H4 (cell line): Measurements from ENCODE around the gene GKAP1. TPM values are rescaled to one million over a fixed set of nuclear protein-coding genes. Genes with fewer than 3 reads are reported as not detected.
"Not testable (repeated sequence)": the region's sequence is repeated elsewhere in the genome, so short reads cannot be mapped to it uniquely, and the experiment has no call there.

Experiments
- DNase-seq: peaks from one replicate; pipeline ENCODE4 v3.0.0-alpha.2; 2015; ENCODE audit warnings: low spot score
- total RNA-seq: library from RNA; depleted of rRNA; stranded (reverse); fragments of >200 nt; shearing (Covaris generic); gene quantifications from 2 replicates; pipeline ENCODE4 v1.2.3, GENCODE V29; 2014

The GKAP1 gene
- total RNA-seq, 1 experiment from 2014 or later = 2.7 TPM

DNA sequence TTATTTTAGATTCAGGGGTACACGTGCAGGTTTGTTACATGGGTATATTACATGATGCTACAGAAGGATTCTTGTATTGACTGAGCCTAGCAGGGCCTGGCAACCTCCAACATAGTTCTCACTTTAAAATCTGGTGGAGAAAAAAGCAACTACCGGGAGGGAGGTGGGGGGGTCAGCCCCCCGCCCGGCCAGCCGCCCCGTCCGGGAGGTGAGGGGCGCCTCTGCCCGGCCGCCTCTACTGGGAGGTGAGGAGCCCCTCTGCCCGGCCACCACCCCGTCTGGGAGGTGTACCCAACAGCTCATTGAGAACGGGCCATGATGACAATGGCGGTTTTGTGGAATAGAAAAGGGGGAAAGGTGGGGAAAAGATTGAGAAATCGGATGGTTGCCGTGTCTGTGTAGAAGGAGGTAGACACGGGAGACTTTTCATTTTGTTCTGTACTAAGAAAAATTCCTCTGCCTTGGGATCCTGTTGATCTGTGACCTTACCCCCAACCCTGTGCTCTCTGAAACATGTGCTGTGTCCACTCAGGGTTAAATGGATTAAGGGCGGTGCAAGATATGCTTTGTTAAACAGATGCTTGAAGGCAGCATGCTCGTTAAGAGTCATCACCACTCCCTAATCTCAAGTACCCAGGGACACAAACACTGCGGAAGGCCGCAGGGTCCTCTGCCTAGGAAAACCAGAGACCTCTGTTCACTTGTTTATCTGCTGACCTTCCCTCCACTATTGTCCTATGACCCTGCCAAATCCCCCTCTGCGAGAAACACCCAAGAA, 88.8 kb downstream of the GKAP1 start:
- DNase-seq = not testable (repeated sequence)

DNA sequence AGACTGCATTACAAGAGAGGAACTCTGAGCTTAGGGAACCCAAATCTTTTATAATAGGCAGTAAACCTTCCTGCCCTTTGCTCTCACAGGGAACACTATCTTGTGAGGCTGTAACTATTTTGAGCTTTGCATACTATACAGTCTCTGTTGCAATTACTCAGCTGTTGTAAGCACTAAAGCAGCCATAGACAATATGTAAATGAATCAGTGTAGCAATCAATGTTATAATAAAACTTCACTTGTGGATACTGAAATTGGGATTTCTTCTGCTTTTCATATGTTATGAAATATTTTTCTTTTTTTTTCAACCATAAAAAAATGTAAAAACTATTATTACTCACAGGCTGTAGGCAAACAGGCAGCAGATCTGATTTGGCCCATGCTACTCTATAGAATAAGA, 93.1 kb downstream of the GKAP1 start:
- DNase-seq = no peak

DNA sequence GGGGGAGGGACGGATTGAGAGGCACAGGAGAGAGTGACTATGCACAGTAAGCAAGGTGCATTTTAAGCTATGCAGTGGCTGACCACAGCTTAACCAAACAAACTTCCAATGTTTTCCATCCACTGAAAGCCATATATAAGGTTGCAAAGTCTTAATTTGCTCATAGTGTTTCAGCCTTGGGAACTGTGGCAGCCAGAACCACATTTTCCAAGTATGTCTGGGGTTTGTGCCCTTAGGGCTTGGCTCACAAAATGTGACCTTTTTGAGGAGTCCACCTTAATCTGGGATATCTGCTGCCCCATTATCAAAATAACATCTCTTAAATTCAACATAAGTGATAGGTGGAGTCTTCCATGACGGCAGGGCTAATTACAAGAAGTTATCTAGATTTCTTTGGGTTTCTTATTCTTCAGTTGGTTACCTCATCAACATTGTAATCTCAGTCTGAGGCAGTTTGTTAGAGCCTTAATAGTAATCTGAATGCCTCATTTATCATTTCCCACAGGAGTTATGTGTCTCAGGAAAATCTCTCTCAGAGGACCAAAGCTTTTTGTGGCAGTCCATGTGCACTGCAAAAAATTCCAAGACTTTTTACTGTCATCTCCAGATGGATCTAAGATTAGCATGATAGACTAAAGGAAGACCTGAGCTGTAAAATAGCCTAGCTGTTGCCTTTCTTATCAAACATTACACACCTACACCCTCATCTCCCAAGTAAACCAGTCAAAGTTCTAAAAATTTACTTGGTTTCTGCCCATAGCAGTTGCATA, 94.7 kb downstream of the GKAP1 start:
- DNase-seq = peak; percentile 8

DNA sequence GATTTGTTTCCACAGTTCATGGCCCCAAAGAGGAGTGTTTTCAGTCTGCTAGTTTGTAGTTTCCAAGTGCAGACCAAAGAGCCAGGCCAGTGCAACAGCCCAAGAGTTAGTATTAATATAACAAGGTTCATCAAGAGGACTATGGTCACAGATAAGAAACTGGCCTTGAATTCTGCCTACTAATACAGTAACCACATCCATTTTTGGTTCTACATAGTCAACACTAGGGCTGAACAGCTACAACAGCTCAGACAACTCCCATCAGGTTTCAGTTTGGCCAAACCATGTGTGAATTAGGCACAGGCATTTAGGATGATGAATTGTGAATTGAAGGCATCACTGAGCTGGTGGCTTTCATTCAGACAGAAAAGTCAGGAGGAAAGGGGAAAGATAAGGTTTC, 96.1 kb downstream of the GKAP1 start:
- no peak for DNase-seq

DNA sequence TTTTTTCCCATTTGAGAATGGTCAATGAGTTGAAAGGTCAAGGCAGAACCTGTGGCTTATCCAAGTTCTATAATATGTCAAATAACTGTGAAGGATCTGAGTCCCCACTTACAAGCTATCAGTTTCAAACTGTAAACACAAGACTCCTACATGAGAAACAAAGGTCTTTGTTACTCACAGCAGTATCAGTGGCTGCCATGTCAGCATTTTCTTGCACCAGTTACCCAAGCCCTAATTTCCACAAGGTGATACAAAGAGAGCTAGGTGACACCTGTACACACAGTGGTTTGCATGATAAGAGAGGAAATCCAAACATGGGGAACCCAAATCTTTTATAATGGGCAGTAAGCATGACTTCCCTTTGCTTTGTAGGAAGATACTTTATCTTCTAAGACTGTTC, 101.8 kb downstream of the GKAP1 start:
- no peak for DNase-seq

DNA sequence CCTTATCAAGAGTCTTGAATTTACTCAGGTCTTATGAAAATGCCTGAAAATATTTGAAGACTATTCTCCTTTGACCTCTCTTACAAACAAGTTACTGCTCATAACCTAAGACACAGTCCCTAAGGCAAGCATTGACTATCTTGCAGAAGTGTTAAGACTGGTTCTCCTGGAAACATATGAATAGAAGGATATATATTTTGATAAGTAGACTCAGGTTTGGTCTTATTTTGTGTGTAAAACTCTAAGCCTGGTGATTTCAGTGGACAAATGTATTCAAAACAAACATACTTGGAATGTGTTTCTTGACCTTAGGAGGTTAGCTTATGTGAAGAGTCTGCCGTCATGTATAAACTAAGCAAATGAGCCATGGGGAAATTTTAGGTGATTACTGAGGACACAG, 102.3 kb downstream of the GKAP1 start:
- DNase-seq = no peak

DNA sequence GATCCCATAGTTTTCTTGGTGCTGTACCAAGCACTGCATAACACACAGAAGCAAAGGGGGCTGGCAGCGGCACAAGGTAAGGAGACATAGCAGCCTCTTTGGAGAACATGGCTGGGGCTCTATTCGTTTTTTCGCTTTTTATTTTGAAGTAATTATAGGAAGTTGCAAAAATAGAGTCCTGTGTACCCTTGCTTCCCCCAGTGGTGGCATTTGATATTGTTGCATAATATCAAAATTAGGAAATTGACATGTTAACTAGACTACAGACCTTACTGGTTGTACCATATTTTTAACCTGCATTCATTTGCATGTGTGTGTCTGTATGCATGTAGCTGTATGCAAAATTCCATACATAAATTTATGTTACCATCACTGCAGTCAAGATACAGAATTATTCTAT, 103.2 kb downstream of the GKAP1 start:
- no peak for DNase-seq

DNA sequence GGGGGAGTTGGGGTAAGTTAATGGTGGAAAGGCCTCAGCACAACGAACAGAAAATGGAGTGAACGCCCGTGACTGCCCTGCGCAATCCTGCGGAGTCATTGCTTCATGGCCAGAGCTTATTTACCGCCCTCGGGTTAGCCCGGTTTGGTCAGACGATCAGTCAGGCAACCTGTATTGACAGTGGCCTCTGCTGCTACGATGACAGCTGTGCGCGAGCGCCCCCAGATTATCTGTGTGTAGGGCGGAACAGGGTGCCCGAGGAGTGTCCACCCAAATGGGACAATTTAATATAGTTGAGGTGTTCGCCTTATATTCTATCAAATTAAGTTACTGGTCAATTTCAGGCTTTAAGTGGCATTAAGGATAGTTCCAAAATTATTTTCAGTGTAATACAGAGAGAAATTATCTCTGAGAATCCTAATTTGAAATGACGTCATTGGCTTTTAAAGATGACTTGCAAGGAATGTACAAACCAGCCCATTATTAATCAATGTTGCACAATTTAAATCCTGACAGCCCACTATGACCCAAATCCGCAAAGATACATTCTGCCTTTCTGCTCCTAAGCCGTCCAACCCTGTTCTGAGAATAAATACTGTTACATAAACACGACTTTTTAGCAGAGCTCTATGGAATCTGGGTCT, 108.9 kb downstream of the GKAP1 start:
- peak; percentile 29 for DNase-seq

DNA sequence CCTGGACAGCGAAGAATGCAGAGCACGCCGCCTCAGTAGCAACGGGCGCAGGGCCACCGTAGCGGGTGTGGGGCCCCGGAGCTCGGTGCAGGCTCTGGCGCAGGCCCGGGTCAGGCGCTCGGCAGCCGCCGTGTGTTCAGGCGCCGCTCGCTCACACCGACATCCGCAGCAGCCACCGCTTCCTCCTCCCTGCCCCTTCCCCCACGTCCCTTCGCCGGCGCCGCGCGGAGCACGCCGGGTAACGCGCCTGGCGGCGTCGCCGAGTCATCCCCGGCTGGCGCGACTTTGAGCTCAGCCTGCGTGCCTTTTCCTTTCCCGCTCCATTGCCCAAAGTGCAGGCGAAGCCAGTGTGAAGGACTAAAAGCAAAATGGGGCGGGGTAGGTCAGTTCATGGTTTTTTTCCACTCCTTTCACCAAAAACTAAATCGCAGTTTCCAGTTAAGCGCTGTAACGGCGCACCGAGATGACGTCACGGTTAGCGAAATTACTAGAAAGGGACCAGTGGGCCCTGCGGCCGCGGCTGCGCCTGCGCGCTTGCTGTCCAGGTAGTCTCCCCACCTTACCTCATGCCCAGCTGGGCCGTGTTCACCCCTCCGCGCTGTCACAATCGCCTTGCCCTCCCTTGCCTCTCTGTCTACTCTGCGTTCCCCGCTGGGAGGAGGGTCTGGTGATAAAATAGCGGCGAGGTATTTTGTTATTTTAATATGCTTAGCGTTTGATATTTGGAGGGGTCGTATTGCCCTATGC, 109.6 kb downstream of the GKAP1 start, which contains the start of gene UBQLN1:
TSS of gene UBQLN1 (minus strand) at position 191 of the 747 bp plus-strand sequence. CDS start 279 bp downstream, outside the sequence.
- DNase-seq = peak; percentile 90

DNA sequence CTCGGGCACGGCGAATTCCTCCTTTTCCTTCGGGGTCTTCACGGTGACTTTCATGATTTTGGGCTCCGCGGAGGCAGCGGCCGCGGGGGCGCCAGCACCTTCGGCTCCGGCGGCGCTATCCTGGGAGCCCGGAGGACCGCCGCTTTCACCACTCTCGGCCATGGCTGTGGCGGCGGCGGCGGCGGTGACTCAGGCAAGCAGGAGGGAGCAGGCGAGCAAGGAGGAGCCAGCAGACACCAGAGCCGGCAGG, 110.1 kb downstream of the GKAP1 start:
- no peak for DNase-seq

DNA sequence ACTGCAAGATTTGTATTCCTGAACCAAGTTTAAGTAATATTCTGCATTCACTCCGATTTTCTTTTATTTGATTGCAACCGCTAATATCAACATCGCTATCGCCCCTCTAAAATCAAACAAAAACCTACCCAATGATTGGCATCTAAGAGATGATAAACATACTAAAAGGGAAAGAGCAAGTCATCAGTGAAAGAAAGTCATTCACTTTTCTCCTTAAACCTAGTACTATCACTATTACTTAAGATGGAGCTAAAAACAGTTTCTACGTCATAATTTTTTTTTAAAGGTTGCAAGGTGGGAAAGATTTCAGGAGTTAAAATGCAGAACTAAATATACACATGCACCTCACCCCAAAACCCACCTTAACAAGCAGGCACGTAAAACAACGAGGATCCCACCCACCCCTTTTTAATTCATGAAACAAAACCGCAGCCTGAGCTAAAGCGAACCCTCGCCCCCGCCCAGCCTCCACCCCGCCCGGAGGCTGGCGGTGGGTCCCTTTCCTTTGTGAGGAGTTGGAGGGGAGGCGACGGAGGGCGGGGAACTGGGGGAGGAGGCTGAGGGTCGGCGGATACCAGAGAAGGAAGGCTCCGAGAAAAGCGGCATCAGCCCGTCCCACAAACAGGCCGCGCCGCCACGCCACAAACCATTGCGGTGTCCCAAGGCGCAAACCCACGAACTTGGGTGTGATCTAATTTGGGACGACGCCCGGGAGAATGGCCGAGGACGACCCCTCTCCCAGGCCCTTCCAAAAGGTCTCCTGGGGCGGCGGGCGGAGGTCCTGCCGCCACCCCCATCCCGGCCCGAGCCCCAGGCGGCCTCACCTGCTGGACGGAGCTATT, 110.7 kb downstream of the GKAP1 start:
- no peak for DNase-seq

DNA sequence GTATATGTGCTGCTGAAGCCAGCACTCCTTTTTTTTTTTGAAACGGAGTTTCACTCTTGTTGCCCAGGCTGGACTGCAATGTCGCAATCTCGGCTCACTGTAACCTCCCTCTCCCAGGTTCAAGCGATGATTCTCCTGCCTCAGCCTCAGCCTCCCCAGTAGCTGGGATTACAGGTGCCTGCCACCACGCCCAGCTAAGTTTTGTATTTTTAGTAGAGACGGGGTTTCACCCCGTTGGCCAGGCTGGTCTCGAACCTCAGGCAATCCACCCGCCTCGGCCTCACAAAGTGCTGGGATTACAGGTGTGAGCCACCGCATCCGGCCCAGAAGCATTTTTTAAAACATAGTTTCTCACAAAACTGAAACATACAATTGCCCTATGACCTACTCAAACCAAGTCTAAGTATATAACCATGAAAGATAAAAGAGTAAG, 112.3 kb downstream of the GKAP1 start:
- DNase-seq = not testable (repeated sequence)

DNA sequence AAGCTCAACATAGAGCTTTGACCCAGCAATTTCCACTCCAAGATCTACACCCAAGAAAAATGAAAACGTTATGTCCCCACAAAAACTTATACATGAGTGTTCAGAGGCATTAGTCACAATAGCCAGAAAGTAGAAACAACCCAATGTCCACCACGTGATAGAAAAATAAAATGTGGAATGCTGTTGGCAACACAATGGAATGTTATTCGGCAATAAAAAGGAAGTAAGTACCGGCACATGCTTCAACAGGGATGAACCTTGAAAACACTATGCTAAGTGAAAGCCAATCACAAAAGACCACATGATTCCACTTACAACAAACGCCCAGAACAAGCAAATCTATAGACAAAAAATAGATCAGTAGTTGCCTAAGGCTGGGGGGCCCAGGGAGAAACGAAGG, 115.8 kb downstream of the GKAP1 start:
- peak; percentile 39 for DNase-seq

DNA sequence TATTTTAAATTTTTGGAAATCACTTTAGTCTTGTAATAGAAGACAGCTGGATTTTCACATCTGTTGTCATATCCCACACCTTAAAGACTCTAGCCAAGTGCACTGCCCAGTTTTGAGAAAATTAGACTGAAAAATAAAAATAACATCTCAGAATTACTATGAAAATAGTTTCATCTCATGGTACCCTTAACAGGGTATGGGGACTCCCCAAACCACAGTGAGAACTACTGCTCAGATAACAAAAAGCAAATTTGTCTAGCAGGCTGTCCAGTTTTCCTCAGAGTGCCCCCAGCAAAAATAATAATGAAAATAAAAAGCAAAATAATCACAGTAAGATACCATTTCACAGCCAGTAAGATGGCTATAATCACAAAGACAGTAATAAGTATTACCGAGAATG, 116.3 kb downstream of the GKAP1 start:
- no peak for DNase-seq

DNA sequence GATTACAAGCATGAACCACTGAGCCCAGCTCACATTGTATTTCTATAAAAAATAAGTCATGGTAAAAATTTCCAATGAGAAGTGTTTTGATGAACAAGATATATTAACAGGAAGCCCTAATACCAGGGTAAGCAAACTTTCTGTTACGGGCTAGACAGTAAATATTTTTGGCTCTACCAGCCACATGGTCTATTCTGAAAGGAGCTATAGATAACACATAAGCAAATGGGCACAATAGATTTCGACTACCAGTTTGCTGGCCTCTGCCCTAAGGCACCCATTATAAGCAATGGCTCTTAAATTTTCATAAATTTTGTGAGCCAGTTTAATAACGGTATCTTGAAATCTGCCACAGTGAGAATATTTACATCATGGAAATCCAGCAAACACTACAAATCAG, 118.0 kb downstream of the GKAP1 start:
- DNase-seq = no peak

DNA sequence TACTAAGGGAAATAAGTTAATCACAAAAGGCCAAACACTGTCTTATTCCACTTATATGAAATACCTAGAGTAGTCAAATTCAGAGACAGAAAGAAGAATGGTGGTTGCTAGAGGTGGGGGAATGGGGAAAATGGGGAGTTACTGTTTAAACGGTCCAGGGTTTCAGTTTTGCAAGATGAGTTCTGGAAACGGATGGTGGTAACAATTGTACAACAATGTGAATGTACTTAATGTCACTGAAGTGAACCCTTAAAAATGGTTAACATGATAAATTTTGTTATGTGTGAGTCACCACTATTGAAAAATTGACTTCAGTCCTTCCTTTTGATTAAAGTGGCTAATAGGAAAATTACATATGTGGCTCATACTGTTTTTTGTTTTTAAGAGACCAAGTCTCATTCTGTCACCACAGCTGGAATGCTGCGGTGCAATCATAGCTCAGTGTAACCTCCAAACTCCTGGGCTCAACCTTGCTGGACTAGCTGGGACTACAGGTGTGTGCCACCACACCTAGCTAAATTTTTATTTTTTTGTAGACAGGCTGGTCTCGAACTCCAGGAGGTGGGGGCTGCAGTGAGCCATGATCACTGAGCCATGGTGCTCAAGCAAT, 118.5 kb downstream of the GKAP1 start:
- DNase-seq = no peak

DNA sequence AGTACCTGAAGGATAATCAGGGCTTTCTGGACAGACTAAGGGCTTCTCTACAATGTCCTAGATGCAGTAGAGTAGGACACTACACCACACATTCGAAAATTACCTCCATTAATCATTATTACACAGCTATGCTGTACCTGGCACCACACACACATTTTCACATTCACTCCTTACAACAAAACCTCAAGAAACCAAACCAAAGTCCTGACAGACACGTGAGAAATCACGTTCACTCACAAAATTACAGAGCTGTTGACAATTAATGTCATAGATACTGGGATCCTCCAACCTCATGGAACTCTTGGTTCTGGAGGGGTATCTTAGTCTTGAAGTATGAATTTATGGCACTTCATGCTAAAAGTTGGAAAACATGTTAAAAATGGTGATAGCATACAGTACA, 126.1 kb downstream of the GKAP1 start:
- DNase-seq = no peak
